Renal pelvis (tissue), 4 donors: ENCODE data around the gene HOXA10. TPM values are rescaled to one million over a fixed set of nuclear protein-coding genes. Genes with fewer than 3 reads are reported as not detected.

Experiments
- DNase-seq: peaks from one replicate; pipeline ENCODE4 v3.0.0-alpha.2; 2013
- polyA plus RNA-seq, 3 donors: library from polyadenylated mRNA; unstranded; fragments of 120-200 nt; gene quantifications; one replicate each; pipeline ENCODE4 v1.2.1, GENCODE V29; 2013; ENCODE audit not compliant: insufficient read length in 3 of 3

The HOXA10 gene
- polyA plus RNA-seq, 3 donors, result 137 to 148 (median 148) TPM

DNA sequence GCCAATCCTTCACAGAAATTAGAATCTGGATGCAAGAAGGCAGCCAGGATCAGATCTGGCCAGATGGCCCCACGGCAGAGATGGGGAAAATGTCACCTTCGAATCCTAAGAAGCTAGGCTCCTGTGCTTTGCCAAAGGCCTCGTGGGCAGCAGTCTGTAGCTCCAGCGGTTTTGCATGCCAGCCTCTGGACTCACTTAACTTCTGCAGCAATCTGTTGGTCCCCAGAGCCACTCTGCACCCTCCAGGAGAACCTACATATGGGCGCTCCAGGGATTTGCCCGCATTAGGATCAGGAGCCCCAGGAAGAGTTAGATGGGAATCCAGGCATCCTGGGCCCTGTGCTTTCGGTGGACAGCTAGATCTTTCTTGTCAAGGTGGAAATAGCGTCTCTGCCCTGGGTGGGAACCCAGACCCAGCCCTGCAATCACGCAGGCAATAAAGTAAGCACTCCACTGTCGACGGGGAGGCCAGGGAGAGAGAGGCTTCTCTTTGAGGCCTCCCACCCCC is 35.9 kb upstream of the HOXA10 start:
- DNase-seq, result no peak

DNA sequence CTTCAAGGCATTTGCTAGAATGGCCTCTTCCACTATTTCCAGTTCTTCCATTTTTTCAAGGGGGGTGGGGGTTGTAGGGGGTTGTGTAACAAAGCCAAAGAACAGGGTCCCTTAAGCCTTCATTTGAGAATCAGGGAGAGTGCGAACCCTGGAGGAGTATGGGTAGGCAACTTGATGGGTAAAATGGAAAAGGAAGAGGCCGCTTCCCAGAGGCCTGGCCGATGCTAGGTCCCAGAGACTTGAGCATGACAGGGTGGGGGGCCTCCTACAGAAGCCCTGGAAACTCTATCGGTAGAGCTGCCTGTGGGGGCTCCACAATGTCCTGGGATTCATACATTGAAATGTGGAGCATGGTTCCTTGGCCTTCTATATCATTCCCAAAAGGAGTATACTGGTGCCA is 34.9 kb upstream of the HOXA10 start:
- DNase-seq, result no peak

DNA sequence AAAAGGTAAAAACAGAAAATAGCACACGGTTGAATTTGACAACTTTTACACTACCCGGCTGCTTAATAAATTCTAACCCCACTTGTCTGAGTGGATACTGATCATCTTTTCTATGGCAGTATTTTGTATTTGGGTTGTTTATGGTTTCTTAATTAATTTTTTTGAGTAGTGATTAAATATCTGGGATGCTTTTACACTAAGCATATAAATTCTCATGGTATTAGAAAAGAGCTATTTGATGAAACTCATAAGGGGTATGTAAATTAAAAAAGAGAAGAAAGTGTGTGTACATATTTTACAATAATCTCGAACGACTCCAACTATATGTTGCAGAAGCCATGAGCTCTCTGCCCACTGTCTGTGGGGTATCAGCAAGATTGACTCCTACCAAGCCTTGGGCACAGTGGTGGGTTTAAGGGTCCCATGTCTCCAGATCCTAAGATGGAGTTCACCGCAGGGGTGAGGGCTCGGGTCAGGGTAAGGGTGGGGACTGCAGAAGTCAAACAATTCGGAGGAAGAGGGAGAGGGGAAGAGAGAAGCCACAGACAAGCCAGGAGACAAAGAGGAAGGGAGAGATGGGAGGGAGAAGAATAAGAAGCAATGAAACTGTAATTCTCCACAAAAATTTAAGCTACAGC is 33.3 kb upstream of the HOXA10 start:
- no peak for DNase-seq

DNA sequence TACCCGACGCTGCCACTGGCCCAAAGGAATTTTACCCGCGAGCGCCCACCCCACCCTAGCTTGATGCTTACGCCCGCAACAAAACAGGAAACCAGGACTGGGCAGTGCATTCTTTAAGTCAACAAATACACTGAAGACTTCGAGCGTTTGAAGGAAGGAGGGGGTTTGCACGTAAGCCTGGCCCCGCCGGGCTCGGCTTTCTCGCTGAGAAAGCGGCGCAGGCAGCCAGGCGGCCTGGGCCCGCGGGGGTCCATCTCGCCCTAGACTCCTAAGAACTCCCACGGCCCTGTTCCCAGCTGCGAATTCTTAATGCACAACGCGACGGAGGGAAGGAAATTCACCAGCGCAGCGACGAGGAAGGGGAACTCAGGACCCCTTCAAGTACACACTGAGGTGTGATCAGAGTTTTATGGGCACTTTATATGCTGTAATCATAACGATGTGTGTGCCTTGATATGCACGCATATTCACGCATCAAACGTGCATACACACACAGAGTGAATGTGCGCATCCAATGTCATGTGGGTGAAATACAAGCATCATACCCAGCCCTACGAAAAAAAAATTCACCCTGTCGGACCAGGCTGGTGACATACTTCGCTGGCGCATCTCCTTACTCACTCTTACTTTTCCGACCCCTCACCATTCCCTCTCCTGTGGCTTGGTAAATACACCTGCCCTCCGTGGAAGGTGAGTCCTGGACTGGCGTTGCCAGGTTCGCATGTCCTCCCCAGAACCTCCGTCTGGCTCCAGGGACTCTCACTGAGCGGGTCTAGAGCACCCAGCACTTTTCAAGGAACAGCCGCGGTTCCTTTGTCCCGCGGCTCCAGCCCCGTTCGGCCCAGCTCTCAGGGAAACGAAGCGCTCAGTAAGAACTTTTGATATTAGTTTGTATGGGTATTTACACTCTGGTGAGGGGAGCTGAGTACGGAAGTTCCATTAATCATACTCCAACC is 31.5 kb upstream of the HOXA10 start:
- DNase-seq, result no peak

DNA sequence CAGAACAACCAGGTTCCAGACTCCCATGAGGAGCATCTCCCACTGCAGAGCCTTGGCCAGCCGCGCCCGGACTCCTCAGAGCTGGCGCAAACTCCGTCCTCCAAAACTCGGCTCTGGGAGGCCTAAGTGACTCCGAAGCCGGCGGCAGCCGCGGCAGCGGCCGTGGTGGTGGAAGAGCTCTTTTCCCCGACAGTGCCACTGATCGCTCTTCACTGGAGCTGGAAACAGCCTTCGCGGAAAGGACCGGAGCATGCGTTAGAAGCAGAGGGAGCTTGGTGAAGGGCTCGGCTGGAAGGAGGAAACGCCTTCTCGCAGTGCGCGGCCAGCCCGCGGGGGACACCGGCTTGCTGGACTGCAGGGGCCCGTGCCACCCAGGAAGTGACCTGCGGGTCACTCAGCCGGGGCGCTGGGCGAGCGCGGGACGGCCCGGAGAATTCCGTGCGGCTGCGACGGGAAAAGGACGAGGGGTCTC is 30.8 kb upstream of the HOXA10 start:
- no peak for DNase-seq

DNA sequence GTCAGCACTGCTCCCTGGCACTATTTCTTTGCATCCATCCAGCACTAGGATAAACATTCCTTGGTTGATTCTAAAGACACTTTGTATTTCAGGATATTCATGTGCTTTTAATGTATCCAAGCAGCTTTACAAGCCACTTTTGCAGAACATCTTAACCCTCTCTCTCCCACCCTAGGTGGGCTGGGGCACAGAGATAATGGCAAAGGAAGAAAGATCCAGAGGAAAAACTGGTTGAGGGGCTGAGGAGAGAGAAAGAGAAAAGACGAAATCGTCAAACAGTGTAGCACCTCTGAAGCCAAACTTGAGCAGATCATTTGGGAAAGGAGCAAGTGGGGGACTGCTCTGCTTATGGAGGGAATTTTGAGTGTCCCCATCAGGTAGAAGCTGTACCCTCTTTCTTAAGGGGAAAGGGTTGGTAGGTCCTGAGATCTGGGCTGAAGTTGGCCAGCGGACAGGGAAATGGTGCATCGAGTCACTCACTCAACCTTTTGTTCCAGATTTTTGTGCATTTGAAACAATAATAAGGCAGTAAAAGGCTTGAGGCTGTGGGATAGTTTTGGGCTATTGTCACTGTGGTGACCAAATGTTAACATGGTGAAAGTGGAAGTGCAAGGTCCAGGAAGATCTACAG is 30.0 kb upstream of the HOXA10 start:
- no peak for DNase-seq

DNA sequence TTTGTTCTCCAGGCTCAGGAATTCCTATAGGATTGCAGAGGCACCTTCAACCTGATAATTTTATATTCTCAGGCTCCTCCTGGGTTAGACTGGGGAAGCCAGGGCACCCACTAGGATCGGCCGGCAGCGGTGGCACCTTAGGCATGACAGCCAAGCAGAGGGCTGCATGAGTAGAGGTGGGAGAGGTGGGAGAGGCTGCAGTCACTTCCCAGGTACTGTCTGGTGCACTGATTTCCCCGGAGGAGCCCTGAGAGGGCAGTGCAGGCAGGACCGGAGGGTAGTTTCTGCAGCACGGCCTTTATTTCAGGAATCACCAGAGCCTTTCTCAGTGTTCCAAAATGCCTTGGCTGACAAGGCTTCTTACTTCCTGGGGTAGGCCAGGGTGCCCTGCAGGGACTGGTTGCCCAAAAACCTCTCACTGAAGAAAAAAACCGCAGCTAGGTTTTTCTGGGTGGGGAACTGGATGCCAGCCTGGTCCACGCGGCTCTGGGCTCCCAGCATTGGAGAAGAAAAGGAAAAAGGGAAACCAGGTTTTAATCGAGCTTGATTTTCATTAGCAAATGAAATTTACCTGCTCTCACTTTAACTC is 29.3 kb upstream of the HOXA10 start:
- DNase-seq, result no peak

DNA sequence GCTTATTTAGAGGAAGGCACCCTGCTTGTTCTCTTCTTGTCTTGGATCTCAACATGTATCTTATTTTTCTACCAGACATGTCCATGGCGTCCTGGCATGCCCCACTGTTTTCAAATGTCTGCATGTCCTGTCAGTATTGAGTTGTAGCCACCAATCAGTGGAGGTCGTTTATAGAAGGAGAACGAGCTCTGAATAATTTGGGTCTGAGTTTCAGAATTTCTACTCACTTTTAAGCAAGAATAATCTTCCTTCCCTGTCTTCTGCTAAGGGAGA is 28.7 kb upstream of the HOXA10 start:
- DNase-seq, result no peak

DNA sequence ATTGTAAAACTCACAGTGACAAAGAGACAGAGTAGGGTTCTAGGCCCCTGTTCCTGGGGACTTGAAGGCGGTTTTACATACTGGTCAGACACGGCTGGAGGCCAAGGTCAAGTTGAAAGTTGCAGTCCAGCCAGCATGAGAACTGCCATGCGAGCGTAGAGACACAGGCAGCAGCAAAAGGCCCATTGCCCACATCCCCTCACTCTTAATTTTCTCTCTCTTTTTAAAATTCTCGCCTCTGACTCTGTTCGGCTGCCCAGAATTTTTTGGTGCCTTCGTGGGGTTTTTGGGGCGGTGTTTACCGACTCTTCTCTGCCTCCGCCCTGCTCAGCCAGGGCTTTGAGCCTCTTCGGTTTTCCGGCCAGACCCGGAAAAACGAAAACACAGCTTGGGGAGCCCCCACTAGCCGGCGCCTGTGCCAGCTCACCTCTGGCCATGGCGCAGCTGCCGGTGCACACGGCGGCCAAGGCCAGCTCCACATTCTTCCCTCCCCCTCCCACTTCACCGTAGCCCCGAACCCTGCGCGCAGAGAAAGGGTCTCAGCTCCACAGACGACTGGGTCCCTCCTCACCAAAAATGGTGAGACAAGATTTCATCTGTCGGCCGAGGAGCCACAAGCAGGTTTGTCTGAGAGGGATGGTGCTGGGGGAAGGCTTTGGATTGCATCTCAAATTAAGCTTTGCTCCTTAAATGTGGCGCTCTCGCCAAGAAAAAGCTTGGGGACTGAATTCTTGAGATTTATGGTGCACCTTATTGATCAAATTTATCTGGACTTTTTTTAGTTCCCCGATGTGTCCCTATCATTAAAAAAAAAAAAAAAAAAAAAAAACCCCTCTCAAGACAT is 28.1 kb upstream of the HOXA10 start:
- DNase-seq, result no peak

DNA sequence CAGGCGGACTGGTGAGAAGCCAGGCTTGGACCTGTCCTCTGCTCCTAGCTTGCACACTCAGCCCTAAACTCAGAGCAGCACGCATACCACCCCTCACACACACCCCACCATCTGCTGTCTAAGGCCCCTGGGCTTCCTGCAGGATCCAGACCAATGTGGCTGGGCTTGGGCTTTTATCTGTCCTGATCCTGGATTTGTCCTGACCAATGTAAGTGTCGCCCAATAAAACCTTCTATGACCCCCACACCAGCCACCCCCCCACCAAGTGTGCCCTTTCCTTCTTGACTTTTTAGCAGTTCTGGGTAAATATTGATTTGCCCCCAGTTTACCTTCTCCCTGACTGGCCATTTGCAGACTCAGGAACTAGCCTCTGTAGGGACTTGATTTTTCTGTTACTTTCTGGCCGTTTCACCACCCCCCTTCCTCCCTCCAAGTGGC is 27.5 kb upstream of the HOXA10 start:
- no peak for DNase-seq

DNA sequence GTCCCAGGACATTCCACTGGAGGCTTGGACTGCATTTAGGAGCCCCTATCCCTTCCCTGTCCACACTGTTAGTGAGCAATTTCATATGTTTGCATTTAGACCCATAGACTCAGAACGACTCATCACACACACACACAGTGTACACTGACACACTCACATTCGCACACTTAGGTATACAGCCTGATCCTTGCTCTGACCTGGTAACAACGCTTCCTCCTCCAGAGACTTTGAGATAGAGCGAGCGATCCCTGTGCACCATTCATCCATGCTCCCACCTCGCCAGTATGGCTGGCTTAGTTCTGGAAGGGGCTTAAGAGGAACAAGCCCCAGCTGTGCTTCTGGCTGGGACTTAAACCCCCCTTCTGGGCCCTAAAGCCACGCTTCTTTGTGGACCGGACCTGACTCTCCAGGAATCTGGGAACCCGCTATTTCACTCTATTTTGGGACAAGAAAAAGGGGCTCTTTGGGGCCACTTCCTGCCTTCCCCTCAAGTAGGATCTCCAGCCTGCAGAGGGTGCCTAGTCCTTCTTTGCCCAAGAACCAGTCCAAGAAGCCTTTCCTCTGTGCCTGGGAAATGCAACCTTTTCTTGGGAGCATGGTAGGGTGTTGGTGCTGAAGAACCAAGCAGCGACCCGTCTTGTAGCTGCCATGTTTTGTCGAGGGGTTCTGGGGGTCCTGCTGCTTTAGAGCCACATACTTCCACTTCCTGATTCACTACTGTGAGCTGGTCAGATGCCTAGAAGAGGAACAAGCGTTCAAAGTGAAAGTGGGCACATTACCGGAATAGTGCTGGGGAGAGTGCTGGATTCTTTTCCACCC is 26.9 kb upstream of the HOXA10 start:
- no peak for DNase-seq

DNA sequence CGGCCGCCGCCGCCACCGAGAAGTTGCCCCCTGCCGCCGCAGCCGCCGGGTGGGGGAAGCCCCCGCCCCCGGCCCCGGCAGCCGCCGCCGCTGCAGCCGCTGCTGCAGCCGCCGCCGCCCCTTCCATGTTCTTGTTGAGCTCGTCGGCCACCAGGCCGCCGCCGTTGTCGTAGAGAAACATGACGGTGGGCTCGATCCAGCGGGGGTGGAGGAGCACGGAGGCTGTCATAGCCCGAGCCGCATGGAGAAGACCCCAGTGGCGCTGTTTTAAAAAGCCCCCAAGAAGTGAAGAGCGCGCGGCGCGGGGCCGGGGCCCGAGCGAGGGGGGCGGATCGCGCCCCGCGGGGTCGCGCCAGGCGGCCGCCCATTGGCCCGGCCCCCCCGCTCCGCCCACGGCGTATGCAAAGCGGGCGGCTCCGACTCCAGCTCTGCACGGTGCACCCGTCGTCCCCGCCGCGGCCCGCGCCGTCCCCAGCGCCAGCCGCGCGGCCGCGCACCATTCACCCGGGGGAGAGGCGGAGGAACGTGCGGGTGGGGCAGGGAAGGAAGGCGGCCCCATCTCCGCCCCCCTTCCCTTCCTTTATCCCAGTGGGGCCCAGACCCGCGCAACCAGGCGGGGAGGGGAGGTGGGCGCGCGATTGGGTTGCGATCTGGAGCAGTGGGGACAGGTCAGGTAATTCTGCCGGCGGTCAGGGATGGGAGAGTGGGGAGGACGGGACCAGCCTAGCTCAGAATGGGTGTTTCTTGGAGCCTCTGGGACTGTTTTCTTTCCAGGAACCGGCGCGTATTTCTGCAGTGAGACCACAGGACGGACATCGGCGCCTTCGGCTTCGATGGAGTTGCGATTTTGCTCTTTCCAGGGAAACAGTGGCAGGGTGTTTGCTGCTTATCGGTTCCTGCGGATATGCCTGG is 26.0 kb upstream of the HOXA10 start, which contains the start of gene HOXA13:
Gene HOXA13, minus strand, starts transcription at position 243 of the 912 bp plus-strand sequence. Its CDS starts 14 bp downstream, at position 229.
- DNase-seq, result no peak

DNA sequence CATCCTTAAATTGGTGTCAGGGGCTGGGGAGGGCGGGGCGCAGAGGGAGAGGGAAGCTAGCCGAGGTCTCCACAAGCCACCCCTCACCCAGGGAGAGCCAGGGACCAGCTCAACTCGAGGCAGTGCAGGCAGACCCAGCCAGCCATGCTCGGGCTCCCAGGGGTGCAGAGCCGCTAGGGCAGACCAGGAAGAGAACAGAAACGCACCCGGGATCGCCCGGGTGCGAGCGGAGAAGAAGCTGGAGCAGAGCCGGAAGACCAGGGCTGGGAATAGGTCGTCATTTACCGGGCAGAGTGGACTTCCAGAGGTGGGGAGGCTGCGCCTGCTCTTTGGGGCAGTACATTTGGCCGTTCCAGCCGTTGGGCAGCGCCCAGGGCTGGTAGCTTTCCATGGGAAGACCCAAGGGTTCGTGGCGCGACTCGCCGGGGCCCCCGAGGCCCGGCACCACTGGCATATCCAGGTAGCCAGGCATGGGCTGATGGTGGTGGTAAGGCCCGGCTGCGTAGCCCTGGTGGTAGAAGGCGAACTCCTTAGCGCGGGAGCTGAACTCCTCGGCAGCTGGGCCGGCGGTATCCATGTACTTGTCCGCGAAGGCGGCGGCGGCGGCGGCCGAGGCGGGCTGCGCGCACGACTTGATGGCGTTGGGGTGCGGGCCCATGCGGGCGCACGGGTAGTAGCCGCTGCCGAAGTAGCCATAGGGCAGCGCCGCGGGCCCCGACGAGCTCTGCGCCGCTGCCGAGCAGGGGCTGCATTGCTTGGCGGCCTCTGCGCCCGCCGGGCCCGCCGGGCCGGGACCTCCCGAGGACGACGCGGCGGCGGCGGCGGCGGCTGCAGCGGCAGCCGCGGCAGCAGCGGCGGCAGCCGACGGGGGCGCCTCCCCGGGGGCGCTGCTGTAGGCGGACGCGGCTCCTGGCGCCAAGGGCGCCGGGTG is 25.0 kb upstream of the HOXA10 start:
- no peak for DNase-seq

DNA sequence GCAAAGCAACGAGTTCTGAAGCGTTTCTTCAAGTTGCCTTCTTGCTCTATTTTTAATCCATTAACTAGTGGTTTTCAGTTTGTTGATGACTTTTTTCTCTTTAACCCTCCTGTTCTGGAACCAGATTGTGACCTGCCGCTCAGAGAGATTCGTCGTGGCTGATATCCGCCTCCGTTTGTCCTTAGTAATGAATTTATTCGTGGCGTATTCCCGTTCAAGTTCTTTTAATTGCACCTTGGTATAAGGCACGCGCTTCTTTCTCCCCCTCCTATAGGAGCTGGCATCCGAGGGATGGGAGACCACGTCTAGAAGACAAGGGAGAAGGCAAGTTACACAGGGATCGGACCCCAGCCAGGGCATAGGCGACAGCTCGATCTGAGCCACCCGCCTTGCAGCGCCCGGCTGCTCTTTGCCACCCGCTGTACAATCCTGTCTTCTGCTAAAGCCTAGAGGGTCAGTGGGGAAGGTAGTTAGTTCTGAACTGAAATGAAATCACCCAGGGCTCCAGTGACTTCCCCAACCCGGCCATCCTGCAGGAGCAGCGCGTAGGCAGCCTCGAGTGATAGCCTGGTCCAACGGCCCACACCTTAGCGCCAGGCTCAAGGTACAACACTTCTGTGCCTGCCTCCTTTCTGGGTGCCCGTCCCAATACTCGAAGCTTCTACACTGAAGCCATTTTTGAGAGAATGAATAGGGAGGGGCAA is 24.2 kb upstream of the HOXA10 start:
- DNase-seq, result no peak

DNA sequence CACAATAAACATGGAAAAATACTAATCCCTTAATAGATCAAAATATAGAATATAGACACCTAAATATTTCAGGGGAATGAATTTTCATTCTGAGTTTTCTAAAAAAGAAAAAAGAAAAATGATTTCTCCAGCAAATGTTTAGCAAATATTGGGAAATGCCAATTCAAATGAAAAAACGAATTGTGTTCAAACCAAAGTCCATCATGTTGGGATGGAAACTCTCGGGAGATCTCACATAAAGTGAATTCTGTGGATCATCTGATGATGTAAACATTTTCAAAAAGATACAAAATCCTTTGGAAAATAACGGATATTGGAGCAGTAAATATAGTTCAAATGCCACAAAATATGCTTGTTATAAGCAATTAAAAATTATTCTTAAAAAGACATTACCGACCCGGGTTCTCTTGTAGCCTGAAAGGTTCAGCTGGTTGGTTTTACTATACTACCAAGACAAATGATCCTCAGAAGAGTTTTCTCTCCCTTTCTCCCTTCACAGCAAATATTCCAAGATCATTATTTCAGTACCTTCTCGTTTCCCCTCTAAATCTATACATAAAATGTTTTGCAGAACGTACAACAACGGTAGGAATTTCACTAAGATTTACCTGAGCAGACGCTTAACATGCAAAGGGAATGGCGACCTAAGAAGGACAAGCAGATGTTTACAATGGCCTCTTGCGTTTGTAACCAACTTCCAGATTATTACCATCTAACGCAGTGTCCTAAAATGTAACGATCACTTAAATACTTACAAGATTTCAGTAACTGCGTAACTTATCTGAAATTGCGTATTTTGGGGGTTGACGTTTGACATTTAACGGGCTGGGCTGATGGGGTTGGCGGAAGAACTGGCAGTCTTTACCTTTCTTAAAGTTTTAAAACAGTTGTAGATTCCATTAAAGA is 23.3 kb upstream of the HOXA10 start:
- DNase-seq, result no peak

DNA sequence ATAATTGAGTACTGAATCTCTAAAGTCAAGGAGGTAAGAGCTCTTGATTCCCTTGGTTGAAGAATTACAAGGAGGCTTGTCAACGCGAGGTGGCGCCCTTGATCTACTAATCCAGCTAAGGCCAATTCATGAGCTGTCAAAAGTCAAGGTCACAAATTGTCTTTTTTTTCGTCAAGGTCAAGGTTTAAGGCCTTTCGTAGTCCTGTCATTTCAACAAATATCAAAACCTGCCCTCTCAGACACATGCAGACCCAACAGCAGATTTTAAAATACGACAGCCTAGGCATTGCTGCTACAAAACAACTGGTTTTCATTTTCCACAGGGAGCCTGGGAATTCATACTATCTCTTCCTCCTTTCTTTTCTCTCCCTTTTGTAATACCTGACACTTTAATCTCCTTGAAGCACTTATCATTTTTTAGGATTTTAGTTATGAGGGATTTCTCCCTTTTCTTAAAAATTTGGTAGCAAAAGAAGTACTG is 22.2 kb upstream of the HOXA10 start:
- peak; percentile 82 for DNase-seq
